Coronary artery (tissue), 2 donors: ENCODE results near the gene TANC2.

ENCODE experiments used
- DNase-seq: peaks from one replicate; pipeline ENCODE4 v3.0.0-alpha.2; 2017; ENCODE audit warnings: low spot score
- H3K27ac ChIP-seq, 2 donors: fragments of 200-600 bp; sonication (generic); one replicate each; pipeline ENCODE4 v1.5.1; 2016 to 2019
- H3K4me3 ChIP-seq: fragments of 200-600 bp; sonication (generic); 2 replicates; pipeline ENCODE4 v1.5.1; 2016; ENCODE audit warnings: mild to moderate bottlenecking, moderate library complexity
- CTCF ChIP-seq: fragments of 200-600 bp; sonication (generic); IDR thresholded peaks from one replicate; pipeline ENCODE4 v1.5.1; 2019; ENCODE audit warnings: antibody characterized with exemption

TANC2 gene

DNA sequence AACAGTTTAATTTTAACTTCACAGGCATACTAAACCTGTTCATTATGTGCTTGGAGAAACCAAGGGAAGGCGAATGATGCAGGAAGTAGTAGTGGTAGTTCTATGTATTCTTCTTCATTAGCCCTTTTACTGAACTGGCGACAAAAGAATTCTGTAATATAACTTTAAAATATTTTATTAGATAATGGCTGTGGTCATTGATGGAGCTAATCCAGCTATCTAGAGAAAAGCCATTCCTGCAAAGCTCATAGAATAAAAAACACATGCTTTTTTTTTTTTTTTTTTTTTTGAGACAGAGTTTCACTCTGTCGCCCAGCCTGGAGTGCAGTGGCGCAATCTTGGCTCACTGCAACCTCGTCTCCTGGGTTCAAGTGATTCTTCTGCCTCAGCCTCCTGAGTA lies 23.5 kb downstream of the TANC2 start:
- no peak for DNase-seq
- H3K4me3 ChIP-seq = no peak overlapping the region
- no peak overlapping the region for H3K27ac ChIP-seq
- TF ChIP-seq CTCF = no peak

DNA sequence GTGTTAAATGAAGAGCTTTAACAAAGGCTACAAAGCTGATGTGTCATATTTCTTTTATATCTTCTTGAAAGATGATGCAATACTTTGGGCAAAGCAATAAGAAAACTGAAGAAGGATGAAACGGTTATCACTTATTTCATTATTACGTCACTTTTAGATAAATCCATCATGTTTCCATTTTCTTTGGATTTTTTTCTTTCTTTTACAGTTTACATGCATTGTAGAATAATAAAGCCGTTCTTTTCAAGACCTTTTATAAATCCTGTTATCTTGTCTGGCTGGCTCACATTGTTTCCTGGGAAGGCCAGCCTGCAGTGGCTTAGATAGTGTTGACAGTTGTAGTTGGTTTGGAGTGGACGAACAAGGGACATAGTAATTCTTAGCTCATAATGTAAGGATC lies 28.9 kb downstream of the TANC2 start:
- Histone ChIP-seq H3K4me3 (no peak overlapping the region), H3K27ac (no peak overlapping the region)
- TF ChIP-seq CTCF = no peak
- no peak for DNase-seq

GRCh38 chr17:62995377-62995885 lies 29.4 kb downstream of the TANC2 start:
- no peak overlapping the region for H3K27ac ChIP-seq
- DNase-seq = no peak
- no peak overlapping the region for H3K4me3 ChIP-seq
- TF ChIP-seq CTCF = no peak

- Histone ChIP-seq H3K4me3 (no peak overlapping the region), H3K27ac (no peak overlapping the region)
- DNase-seq = no peak
- no peak for TF ChIP-seq CTCF
Observed at GRCh38 chr17:62996221-62996620, 30.2 kb downstream of the TANC2 start.

GRCh38 chr17:62998166-62998565 lies 32.1 kb downstream of the TANC2 start:
- TF ChIP-seq CTCF = no peak
- DNase-seq = no peak
- Histone ChIP-seq H3K27ac (no peak overlapping the region), H3K4me3 (no peak overlapping the region)

- no peak overlapping the region for H3K27ac ChIP-seq
- no peak overlapping the region for H3K4me3 ChIP-seq
- DNase-seq = no peak
- no peak for TF ChIP-seq CTCF
Observed at GRCh38 chr17:62998665-62999393, 32.8 kb downstream of the TANC2 start.

DNA sequence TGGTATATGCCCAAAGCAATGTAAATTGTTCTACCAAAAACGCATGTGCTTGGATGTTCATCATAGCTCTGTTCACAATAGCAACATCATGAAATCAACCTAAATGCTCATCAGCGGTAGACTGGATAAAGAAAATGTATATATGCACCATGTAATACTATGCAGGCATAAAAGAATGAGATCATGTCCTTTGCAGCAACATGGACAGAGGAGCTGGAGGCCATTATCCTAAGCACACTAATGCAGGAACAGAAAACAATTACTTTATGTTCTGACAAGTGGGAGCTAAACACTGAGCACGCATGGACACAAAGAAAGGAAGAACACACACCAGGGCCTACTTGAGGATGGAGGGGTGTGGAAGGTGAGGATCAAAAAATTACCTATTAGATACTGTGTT lies 33.7 kb downstream of the TANC2 start:
- TF ChIP-seq CTCF = no peak
- no peak overlapping the region for H3K27ac ChIP-seq
- no peak for DNase-seq
- H3K4me3 ChIP-seq = no peak overlapping the region
